SK-N-DZ (cell line): ENCODE results near the gene AKAP1. TPM values are rescaled to one million over a fixed set of nuclear protein-coding genes. Genes with fewer than 3 reads are reported as not detected.

Experiments
- DNase-seq: peaks from one replicate; pipeline ENCODE4 v3.0.0-alpha.2; 2015; ENCODE audit warnings: low spot score
- polyA plus RNA-seq, 2 experiments: library from polyadenylated mRNA; depleted of rRNA; stranded (reverse); fragments of >200 nt; gene quantifications; 2 replicates each; pipeline ENCODE4 v1.2.3, GENCODE V29; 2014

Gene AKAP1, protein sequence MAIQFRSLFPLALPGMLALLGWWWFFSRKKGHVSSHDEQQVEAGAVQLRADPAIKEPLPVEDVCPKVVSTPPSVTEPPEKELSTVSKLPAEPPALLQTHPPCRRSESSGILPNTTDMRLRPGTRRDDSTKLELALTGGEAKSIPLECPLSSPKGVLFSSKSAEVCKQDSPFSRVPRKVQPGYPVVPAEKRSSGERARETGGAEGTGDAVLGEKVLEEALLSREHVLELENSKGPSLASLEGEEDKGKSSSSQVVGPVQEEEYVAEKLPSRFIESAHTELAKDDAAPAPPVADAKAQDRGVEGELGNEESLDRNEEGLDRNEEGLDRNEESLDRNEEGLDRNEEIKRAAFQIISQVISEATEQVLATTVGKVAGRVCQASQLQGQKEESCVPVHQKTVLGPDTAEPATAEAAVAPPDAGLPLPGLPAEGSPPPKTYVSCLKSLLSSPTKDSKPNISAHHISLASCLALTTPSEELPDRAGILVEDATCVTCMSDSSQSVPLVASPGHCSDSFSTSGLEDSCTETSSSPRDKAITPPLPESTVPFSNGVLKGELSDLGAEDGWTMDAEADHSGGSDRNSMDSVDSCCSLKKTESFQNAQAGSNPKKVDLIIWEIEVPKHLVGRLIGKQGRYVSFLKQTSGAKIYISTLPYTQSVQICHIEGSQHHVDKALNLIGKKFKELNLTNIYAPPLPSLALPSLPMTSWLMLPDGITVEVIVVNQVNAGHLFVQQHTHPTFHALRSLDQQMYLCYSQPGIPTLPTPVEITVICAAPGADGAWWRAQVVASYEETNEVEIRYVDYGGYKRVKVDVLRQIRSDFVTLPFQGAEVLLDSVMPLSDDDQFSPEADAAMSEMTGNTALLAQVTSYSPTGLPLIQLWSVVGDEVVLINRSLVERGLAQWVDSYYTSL
- polyA plus RNA-seq (2014; cell fraction: cytosol; rRNA removed) = 59.2 and 61.6 TPM in 2 replicates
- polyA plus RNA-seq (2014; cell fraction: nucleus; rRNA removed) = 98.5 and 102 TPM in 2 replicates

DNA sequence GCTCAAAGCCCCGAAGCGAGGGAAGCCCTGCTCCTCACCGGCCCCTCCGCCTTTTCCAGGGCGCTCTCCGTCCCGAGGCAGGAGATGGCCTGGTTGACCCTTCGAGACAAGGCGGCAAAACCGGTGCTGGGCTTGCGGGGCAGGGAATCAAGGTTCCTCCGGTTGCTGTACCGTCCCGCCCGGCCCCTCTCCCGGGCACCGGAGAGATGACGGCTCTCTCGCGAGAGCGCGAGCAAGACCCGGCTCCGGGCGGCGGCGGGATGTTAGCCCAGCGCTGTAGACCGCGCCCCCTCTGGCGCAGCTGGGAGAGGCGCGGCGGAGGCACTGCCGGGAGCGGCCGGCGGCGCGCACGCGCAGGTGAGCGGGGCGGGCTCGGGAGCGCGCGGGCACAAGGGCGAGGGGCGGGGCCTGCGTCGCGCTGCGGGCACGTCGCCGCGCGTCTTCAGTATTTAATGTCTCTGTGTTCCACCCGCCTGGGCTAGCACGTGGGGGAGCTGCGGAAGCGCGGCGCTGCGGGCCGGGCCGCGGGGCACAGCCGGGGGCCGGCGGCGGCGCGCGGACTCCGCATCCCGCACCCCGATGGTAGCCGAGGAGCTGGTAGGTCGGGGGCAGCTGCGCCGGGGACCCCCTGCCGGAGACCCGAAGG lies at the start of gene AKAP1:
AKAP1 (plus strand) TSS at position 445 of the 646 bp plus-strand sequence. CDS start 20,219 bp downstream, outside the sequence.
- DNase-seq = peak; percentile 95

DNA sequence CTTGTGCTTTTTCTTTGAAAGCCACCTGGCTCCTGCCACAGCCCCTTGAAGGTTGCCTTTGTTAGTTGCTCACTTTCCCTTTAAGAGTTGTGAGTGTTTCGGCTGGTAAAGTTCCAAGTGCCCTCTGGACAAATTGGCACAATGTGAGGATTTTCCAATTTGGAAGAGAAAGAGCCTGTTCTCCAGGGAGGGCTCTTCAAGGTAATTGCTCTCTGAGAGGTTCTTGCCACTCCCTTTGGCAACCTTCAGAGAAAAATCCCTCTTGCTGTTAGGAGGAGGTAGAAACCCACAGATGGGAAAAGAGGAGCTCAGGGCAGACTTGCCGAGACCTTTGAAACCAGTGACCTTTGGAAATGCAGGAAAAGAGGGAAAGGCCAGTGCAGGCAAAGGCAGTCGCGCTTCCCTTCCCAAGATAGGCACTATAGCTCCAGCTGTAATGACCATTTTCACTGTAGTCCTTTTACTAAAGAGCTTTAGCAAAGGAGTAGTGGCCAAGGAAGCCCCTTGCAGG lies 49.0 kb upstream of the AKAP1 start:
- no peak for DNase-seq

DNA sequence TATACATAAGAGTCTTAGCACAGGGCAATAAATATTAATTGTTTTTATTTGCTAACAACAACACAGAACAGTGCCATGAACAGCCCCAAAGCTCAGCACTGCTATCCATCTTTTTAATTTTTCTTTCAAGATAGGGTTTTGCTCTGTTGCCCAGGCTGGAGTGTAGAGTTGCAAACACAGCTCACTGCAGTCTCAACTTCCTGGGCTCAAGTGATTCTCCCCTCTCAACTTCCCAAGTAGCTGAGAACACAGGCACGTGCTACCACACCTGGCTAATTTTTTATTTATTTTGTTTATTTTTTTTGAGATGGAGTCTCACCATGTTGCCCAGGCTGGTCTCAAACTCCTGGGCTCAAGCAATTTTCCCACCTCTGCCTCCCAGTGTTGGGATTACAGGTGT lies 47.6 kb upstream of the AKAP1 start:
- DNase-seq = no peak

DNA sequence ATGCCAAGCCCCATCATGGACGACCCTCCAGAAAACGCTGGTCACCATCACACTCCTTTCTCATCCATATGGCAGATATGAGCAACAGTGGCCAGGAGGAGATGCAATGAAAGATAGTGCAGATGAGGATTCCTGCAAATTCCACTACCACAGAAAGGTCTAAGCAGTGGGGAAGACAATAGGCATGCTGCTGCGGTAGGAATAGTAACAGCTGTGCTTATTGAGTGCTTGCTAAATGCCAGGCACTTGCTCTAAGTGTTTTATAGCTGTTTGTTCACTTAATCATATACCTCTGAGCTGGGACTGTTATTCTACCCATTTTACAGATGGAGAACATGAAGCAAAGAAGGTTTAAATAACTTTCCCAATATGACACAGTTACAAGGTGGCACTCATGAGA lies 46.6 kb upstream of the AKAP1 start:
- no peak for DNase-seq

DNA sequence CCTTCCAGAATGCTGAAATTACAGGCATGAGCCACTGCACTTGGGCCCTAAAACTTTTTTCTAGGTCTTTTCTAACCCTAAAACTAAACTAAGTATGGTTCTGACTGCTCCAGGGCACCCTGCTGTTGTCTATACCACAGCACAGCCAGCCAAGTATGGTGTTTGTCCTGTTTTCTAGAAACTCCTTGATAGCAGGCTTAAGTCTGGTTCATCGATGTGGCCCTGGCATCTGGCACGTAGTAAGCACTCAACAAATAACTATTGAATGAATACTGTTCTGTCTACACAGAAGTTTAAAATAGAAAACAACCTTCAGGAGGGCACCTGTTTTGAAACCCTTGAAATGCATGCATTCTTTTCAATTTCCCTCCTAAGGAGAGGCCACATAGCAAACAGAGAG lies 44.5 kb upstream of the AKAP1 start:
- no peak for DNase-seq

DNA sequence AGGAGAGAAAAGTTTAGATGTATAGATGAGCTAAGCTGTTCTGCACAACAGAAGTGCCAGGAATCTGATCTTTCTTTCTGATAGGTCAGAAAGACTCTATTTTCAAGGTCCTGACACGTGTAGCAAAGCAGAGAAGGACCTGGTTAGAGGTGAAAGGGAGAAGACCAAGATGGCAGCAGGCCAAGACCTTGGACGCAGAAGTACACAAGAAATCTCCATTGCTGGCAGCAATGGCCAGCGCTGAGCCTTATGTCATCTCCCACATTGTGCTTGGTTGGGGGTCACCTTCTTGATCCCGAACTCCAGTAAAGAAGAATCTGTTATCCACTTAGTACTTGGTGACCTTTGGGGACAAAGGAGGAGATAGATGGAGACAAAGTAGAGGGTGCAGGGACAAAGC lies 41.8 kb upstream of the AKAP1 start:
- DNase-seq = no peak

DNA sequence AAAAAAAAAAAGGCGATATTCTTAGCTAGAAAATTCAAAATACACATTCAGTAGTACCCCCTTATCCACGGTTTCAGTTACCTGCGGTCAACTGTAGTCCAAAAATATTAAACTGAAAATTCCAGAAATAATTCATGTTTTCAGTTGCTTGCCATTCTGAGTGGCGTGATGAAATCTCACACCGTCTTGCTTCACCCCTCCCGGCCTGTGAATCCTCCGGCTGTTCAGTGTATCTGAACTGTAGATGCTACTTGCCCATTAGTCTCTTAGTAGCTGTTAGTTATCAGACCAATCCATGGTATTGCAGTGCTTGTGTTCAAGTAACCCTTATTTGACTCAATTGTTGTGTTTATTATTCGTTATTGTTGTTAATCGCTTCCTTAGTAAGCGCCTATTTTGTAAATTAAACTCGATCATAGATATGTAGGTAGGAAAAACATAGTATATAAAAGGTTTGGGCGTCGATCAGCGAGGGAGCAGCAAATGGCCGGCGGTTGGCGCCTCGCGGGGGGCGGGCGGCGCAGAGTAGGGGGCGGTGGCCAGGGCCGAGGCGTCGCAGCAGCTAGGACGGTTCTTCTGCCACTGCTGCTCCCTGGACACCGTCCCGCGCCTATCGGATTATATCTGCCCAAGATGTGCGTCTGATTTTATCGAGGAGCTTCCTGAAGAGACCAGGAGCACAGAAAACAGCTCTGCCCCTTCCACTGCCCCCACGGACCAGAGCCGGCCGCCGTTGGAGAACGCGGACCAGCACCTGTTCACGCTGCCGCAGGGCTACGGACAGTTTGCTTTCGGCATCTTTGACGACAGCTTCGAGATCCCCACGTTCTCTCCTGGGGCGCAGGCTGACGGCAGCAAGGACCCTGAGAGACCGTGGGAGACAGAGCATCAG lies 39.8 kb upstream of the AKAP1 start:
- no peak for DNase-seq

DNA sequence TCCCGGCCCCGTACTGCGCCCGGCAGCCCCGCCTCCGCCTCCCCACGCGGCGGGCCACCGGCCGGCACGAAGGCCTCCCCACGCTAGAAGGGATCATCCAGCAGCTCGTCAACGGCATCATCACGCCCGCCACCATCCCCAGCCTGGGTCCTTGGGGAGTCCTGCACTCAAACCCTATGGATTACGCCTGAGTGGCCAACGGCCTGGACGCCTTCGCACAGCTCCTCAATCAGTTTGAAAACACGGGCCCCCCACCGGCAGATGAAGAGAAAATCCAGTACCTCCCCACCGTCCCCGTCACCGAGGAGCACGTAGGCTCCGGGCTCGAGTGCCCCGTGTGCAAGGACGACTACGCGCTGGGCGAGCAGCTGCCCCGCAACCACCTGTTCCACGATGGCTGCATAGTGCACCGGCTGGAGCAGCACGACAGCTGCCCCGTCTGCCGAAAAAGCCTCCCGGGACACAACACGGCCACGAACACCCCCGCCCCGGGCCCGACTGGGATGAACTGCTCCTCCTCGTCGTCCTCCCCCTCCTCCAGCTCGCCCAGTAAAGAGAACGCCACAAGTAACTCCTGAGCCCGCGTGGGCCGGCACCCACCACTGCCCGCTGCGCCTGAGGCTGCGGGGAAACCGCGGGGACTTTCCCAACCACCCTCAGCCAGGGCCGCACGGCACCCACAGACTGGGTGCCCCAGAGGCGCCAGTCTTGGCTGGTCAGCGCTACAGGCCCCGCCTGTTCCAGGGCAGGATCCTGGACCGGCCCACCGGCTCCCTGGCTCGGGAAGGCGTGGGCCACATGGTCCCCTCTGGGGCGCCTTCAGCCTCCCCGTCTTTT lies 39.0 kb upstream of the AKAP1 start:
- DNase-seq = no peak

DNA sequence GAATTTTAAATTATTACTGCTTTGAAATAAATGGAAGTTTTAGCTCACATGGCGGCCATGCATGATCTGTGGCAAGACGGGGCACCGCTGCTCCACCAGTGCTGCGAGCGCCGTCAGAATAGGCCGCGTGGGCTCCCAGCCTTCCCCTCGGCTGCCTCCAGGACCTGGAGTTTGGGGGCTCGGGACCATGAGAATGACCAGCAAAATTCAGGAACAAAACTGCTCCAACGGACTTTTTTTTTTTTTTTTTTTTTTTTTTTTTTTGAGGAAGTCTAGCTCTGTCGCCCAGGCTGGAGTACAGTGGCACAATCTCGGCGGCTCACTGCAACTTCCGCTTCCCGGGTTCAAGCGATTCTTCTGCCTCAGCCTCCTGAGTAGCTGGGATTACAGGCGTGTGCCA lies 38.3 kb upstream of the AKAP1 start:
- no peak for DNase-seq

DNA sequence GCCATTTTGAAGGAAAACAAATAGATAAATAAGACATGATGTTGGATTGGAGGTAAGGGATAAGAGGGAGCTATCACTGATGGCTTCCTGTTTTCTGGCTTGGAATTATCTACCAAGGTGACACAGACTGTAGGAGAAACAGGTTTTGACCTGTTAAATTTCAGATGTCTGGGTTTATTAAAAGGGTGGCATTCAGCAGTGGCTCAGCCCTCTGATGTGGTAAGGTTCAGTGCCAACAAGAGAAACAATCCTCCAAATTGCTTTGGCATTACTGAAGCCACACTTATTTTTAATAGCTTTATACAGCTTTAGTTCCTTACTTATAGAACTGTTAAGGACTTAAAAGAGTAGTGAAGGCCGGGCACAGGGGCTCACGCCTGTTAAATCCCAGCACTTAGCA lies 37.0 kb upstream of the AKAP1 start:
- no peak for DNase-seq

DNA sequence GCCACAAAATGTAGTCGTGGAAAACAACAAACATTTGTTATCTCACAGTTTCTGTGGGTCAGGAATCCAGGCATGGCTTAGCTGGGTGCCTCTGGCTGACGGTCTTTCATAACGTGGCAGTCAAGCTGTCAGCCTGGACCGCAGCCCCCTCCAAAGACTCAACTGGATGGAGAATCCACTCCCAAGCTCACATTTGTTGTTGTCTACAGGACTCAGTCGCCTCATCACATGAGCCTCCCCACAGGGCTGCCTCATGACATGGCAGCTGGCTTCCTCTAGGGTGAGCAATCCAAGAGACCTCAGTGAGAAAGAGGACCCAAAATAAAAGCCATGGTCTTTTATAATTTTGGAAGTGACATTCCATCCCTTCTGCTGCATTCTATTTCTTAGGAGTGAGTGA lies 34.7 kb upstream of the AKAP1 start:
- no peak for DNase-seq

DNA sequence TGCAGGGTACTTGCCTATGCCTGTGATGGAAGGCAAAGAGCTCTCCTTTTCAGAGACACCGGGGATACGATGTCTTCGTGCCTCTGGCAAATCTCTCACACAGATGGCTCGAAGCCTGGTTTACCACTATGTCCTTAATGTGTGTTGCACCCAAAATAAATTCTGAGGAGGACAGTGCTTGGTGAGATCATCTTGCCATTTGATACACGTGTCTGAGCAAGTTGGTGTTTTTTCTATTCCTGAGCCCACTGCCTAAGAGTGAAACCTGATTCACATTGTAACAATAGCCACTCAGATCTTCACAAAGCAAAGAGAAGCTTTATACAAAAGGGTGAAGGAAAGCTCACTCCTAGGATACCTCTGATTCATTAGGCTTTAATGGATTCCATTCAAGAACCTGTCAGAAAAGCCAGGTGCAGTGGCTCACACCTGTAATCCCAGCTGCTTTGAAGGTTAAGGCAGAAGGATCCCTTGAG lies 33.1 kb upstream of the AKAP1 start:
- DNase-seq = no peak

DNA sequence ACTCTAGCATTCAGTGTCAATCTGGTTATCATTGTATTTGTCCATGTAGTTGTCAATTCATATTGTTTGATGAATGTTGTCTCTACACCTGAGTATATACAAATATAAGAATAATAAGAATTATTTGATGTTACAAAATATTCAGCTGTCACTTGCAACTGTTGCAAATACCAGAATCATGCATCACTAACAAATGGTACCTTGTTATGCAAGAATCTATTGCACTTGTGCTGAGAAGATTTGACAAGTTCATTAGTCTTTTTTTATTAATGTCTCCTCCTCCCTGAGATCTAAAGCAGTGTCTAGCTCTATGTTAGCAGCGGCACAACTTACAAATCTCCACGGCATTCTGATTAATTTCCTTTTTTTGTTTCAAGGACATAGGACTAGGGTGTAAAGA lies 22.2 kb upstream of the AKAP1 start:
- no peak for DNase-seq

DNA sequence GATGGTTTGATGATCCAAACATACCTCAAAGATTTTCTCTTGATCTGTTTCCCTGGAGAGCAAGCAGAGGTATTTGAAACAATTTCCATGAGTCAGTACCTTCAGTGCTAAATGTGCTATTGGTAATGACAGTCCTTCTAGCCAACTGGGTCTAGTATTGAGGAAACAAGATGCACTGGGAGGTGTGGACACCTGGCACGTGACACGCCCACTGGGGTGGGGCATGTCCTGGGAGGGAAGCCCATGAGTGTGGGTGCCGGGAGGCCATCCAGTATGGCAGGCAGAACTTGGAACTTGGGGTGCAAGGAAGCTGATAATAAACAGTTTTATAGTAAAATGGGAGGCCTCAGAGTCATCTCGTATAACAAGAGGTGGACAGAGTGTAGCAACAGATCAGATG lies 17.9 kb upstream of the AKAP1 start:
- no peak for DNase-seq

DNA sequence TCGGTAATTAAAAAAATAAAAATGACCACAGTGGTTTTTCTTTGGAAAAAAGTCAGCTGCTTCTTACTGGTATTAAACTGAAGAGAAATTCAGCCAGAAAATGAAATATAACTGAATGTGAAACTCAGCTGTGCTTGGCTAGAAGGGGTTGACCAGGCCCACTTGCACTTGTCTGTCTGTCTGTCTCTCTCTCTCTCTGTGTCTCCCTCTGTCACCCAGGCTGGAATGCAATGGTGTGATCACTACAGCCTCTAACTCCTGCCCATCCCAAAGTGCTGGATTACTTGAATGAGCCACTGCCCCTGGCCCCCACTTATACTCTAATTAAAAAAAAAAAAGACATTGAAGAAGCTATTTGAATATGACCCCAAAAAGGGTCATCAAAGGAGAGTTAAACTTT lies 17.3 kb upstream of the AKAP1 start:
- no peak for DNase-seq

DNA sequence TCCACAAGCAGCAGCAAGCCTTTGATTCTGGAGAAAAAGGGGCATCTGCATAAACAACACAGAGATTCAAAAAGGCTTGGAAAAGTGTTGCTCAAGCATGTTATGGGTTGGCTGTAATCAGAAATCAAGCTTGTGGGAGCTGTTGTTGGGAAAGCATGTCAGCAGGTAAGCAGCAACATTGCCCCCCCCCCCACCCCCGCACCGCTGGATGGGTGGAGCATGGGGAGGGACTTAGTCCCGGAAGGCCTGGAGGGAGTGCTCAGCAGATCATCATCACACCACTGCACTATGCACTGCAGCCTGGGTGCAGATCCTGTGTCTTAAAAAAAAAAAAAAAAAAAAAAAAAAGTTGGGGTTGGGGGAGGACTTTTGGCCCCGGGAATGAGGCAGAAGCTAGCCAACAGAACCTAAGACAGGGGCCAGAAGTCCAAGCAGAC lies 16.8 kb upstream of the AKAP1 start:
- DNase-seq = no peak

DNA sequence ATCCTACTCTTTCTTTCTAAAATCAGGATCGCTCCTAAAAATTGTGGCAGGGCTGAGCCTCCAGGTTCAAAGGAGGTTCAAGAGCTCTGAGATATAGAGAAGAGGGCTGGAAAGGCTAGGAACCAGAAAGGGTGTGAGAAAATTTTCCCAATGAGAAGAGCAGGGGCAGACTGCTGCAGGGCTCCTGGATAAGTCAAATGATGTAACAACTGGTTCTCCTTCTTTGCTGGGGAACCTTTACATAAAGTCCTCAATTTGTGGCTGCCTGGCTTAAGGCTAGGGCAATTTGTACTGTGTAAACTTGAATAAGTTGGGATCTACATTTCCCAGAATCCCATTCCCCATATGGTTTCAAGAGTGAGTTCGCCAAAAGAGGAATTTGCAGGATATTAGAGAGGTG lies 16.3 kb upstream of the AKAP1 start:
- no peak for DNase-seq

DNA sequence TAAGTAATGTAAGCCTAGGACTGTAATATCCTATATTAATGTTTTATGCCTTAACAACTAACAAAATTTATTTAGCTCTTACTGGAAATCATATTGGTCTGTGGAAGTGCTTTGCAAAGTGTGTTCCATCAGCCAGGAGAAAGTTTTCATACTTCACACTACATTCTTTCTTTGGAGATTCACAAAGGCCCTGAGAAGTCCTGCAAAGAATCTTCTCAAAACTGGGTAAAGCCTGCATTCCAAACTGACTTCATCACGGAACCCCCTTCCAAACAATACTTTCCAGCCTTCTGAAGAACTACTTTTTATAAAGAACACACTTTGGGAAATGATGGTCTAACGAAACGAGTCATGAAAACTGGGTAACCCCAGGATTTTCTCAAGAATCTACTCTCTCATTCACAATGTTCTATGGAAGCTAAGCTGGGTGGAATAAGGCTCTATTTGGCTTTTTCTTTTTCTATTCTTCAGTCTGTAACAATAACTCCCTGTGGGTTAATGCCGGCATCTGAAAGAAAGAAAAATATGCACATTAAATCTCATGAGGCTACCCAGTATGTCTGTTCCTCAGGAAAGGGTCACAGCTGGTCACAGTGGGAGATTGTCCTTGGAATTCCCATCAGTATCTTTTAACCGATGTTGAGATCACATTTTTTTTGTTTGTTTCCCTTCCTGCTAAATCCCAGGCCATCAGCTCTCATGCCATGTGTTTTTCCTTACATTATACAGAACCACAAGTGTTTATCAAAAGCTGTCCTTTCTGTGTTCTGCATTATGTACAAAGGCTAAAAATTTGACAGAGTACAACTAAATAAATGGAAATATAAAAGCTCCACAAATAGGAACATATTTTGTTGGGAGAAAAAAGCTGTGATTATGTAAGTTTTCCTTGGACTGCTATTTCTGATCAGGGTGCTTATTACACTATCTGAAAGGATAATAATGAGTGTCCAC lies 12.8 kb upstream of the AKAP1 start:
- no peak for DNase-seq

DNA sequence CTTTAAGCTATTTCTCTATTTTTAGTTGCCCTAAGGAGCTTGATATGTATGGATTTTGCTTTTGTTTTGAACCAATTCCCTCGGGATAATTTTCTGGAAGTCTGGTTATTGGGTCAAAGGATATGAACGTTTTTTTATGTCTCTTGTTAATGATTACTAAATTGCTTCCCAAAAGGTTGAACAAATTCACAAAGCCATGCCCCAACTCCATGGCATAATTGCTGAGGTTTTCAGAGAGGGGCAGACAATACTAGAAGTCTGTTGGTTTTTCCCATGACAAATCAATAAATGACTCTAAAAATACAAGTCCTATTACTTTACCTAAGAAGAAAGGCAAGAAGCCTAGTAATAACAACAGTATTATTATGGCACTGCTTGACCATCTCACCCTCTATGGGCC lies 11.4 kb upstream of the AKAP1 start:
- no peak for DNase-seq
